ENCODE data around the gene ZNF446.

ZNF446 gene

DNA sequence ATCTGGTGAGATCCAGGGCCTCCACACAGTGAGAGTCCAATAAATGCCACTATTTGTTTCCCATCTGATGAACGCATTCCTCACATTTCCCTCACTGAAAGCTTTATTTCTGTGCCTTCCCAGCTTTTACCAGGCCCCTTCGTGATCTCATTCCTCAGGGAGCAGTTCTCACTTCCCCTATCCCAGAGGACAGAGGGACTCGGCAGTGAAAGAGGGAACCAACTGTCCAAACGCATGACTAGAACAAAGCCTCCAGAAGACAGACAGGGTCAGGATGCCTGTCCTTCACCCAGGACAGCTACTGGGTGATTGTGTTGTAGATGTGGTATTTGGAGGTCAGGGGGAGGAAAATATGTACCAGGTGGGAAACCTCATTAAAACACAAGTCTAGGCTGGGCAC, 45.5 kb downstream of the ZNF446 start:
- H3K9ac ChIP-seq (ENCODE audit: low read depth, low read length) = no peak overlapping the region
- H2AFZ ChIP-seq (ENCODE audit: low read depth, low read length) = no peak overlapping the region
- H4K20me1 ChIP-seq (ENCODE audit: insufficient read depth, low read length) = peaks cover 15% of the 10 kb centered on the region
- H3K27me3 ChIP-seq (ENCODE audit: insufficient read depth, low read length, poor library complexity) = no peaks in the 10 kb centered on the region
- no peaks in the 10 kb centered on the region for H3K9me3 ChIP-seq (ENCODE audit: insufficient read depth, low read length, severe bottlenecking)
- DNase-seq (no peak), ATAC-seq (ENCODE audit: insufficient read depth, low read depth) (no peak)
- peaks cover 35% of the 10 kb centered on the region for H3K79me2 ChIP-seq (ENCODE audit: insufficient read depth, low read length)
- no peak overlapping the region for H3K27ac ChIP-seq (ENCODE audit: low read length)
- no peak for TF ChIP-seq EZH2 (IDR thresholded peaks at IDR 0.05; ENCODE audit: borderline replicate concordance, low read depth, low read length, severe bottlenecking)
- no peak overlapping the region for H3K4me2 ChIP-seq (ENCODE audit: insufficient read depth, low read length)
- peaks cover 11% of the 10 kb centered on the region for H3K36me3 ChIP-seq (ENCODE audit: insufficient read depth, low read length)
- H3K4me3 ChIP-seq (ENCODE audit: low read depth in 1 of 2, low read length in 2 of 2) = no peak overlapping the region
- H3K4me1 ChIP-seq (ENCODE audit: insufficient read depth, low read length) = peaks cover 31% of the 10 kb centered on the region

DNA sequence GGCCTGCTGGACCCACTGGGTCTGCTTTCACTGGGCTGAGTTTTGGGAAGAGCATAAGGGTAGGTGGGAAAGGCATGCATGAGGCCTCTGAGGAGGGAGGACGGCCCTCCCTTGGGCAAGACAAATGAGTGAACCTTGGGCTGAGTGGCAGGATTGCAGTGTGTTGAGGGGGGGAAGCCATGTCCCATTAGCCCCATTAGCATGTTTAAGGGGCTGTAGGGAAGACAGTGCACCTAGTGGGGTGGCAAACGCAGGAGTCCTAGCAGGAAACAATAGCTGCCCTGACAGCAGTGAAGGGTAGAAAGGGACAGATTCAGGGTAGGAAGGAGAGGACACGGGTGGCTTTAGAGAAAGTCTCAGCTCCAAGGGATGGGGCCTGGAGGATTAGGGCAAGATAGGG, 46.6 kb downstream of the ZNF446 start:
- H3K4me2 ChIP-seq (ENCODE audit: insufficient read depth, low read length) = no peak overlapping the region
- peaks cover under 1% of the 10 kb centered on the region; the same call in 1 of the 2 replicates for H3K36me3 ChIP-seq (ENCODE audit: insufficient read depth, low read length)

GRCh38 chr19:58529405-58529804, 53.3 kb downstream of the ZNF446 start:
- ATAC-seq (ENCODE audit: insufficient read depth, low read depth) (no peak), DNase-seq (no peak)
- H3K4me3 ChIP-seq (ENCODE audit: low read depth in 1 of 2, low read length in 2 of 2) = no peak overlapping the region
- no peak overlapping the region for H3K4me2 ChIP-seq (ENCODE audit: insufficient read depth, low read length)
- H4K20me1 ChIP-seq (ENCODE audit: insufficient read depth, low read length) = no peaks in the 10 kb centered on the region
- no peaks in the 10 kb centered on the region for H3K36me3 ChIP-seq (ENCODE audit: insufficient read depth, low read length)
- no peak overlapping the region for H3K27ac ChIP-seq (ENCODE audit: low read length)
- no peaks in the 10 kb centered on the region for H3K27me3 ChIP-seq (ENCODE audit: insufficient read depth, low read length, poor library complexity)
- no peaks in the 10 kb centered on the region for H3K9me3 ChIP-seq (ENCODE audit: insufficient read depth, low read length, severe bottlenecking)
- H3K4me1 ChIP-seq (ENCODE audit: insufficient read depth, low read length) = no peaks in the 10 kb centered on the region
- H3K79me2 ChIP-seq (ENCODE audit: insufficient read depth, low read length) = no peaks in the 10 kb centered on the region
- no peak for TF ChIP-seq EZH2 (IDR thresholded peaks at IDR 0.05; ENCODE audit: borderline replicate concordance, low read depth, low read length, severe bottlenecking)
- TF ChIP-seq, protein P1, sequence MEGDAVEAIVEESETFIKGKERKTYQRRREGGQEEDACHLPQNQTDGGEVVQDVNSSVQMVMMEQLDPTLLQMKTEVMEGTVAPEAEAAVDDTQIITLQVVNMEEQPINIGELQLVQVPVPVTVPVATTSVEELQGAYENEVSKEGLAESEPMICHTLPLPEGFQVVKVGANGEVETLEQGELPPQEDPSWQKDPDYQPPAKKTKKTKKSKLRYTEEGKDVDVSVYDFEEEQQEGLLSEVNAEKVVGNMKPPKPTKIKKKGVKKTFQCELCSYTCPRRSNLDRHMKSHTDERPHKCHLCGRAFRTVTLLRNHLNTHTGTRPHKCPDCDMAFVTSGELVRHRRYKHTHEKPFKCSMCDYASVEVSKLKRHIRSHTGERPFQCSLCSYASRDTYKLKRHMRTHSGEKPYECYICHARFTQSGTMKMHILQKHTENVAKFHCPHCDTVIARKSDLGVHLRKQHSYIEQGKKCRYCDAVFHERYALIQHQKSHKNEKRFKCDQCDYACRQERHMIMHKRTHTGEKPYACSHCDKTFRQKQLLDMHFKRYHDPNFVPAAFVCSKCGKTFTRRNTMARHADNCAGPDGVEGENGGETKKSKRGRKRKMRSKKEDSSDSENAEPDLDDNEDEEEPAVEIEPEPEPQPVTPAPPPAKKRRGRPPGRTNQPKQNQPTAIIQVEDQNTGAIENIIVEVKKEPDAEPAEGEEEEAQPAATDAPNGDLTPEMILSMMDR (IDR thresholded peaks at IDR 0.05; ENCODE audit: borderline replicate concordance, extremely low read depth, low read length, poor library complexity, severe bottlenecking) = no peak
- H3K9ac ChIP-seq (ENCODE audit: low read depth, low read length) = no peak overlapping the region
- no peak overlapping the region for H2AFZ ChIP-seq (ENCODE audit: low read depth, low read length)

More for the DNA sequence above, 46.6 kb downstream of the ZNF446 start:
- ATAC-seq (ENCODE audit: insufficient read depth, low read depth) = no peak
- H3K27ac ChIP-seq (ENCODE audit: low read length) = no peak overlapping the region
- H3K4me1 ChIP-seq (ENCODE audit: insufficient read depth, low read length) = peaks cover 21% of the 10 kb centered on the region
- no peak overlapping the region for H2AFZ ChIP-seq (ENCODE audit: low read depth, low read length)
- no peak for TF ChIP-seq EZH2 (IDR thresholded peaks at IDR 0.05; ENCODE audit: borderline replicate concordance, low read depth, low read length, severe bottlenecking)
- TF ChIP-seq, protein P1 (IDR thresholded peaks at IDR 0.05; ENCODE audit: borderline replicate concordance, extremely low read depth, low read length, poor library complexity, severe bottlenecking) = no peak
- no peak overlapping the region for H3K4me3 ChIP-seq (ENCODE audit: low read depth in 1 of 2, low read length in 2 of 2)
- H3K79me2 ChIP-seq (ENCODE audit: insufficient read depth, low read length) = peaks cover 24% of the 10 kb centered on the region
- no peaks in the 10 kb centered on the region for H3K9me3 ChIP-seq (ENCODE audit: insufficient read depth, low read length, severe bottlenecking)
- no peak for DNase-seq
- H3K27me3 ChIP-seq (ENCODE audit: insufficient read depth, low read length, poor library complexity) = no peaks in the 10 kb centered on the region
- peaks cover 10% of the 10 kb centered on the region for H4K20me1 ChIP-seq (ENCODE audit: insufficient read depth, low read length)
- no peak overlapping the region for H3K9ac ChIP-seq (ENCODE audit: low read depth, low read length)

Data from DND-41 (cell line).